Upper lobe of left lung (tissue), 4 donors: ENCODE measurements around the gene BAX.

Experiments
- CTCF ChIP-seq, 6 experiments: fragments of 450-650 bp in 4 of 6; fragments of 200-600 bp in 2 of 6; sonication (generic) in 2 of 6; IDR thresholded peaks; one replicate each; pipeline ENCODE4 v1.5.1; 2016 to 2019; ENCODE audit warnings: antibody characterized with exemption in 6 of 6
- POLR2A ChIP-seq, 4 donors: fragments of 450-650 bp; IDR thresholded peaks; one replicate each; pipeline ENCODE4 v1.5.1; 2016 to 2017; ENCODE audit warnings: antibody characterized with exemption in 4 of 4, mild to moderate bottlenecking in 2 of 4
- POLR2AphosphoS5 ChIP-seq, 2 donors: sonication (generic); formaldehyde crosslinking; IDR thresholded peaks; one replicate each; pipeline ENCODE4 v1.5.1; 2017; ENCODE audit warnings: antibody characterized with exemption in 2 of 2

GRCh38 chr19:48907671-48908070 lies 47.0 kb upstream of the BAX start:
- peak in 1 of 2 donors; percentile 44 for TF ChIP-seq POLR2AphosphoS5 (IDR thresholded peaks at IDR 0.05)
- peak in 1 of 4 donors; percentile 46 for TF ChIP-seq POLR2A (IDR thresholded peaks at IDR 0.05)
- no peak for TF ChIP-seq CTCF (IDR thresholded peaks at IDR 0.05)
